ENCODE data around the gene IMPG2. TPM values are rescaled to one million over a fixed set of nuclear protein-coding genes. Genes with fewer than 3 reads are reported as not detected.

IMPG2 gene
- total RNA-seq, 4 donors from 2014 or later: 0.05 to 0.13 (median 0.11) TPM; not detected in 1

- H3K4me3 ChIP-seq (ENCODE audit: low read depth, poor library complexity, severe bottlenecking): no peak overlapping the region
- no peak for DNase-seq (ENCODE audit: low spot score in 2 of 2)
- 72 to 75% methylated on average over 4 of the region's 4 CpGs for WGBS, 2 donors
- no peak for TF ChIP-seq POLR2A (IDR thresholded peaks at IDR 0.05)
- no peak for TF ChIP-seq CTCF (IDR thresholded peaks at IDR 0.05)
- intact Hi-C loops (cut with DNase I; ENCODE audit: low total_unique reads): no loop called here
These were observed 48.6 kb downstream of the IMPG2 start for GRCh38 chr3:101271728-101272127.

GRCh38 chr3:101270149-101270548 lies 50.2 kb downstream of the IMPG2 start:
- H3K4me3 ChIP-seq (ENCODE audit: low read depth, poor library complexity, severe bottlenecking): no peak overlapping the region
- 82 to 90% methylated on average over 5 of the region's 5 CpGs for WGBS, 2 donors
- no peak for DNase-seq (ENCODE audit: low spot score in 2 of 2)
- intact Hi-C loops (cut with DNase I; ENCODE audit: low total_unique reads): no loop called here
- TF ChIP-seq CTCF (IDR thresholded peaks at IDR 0.05) (no peak), POLR2A (IDR thresholded peaks at IDR 0.05) (no peak)

- intact Hi-C loops (cut with DNase I; ENCODE audit: low total_unique reads): no loop called here
- DNase-seq (ENCODE audit: low spot score in 2 of 2): no peak
- TF ChIP-seq POLR2A (IDR thresholded peaks at IDR 0.05) (no peak), CTCF (IDR thresholded peaks at IDR 0.05) (no peak)
- H3K4me3 ChIP-seq (ENCODE audit: low read depth, poor library complexity, severe bottlenecking): no peak overlapping the region
- WGBS, 2 donors: 75 to 79% methylated on average over 3 of the region's 3 CpGs
These were observed 51.3 kb downstream of the IMPG2 start for GRCh38 chr3:101268971-101269671.

GRCh38 chr3:101268141-101268540 lies 52.2 kb downstream of the IMPG2 start:
- intact Hi-C loops (cut with DNase I; ENCODE audit: low total_unique reads): no loop called here
- no peak for DNase-seq (ENCODE audit: low spot score in 2 of 2)
- WGBS, 2 donors: 51 to 61% methylated on average over 2 of the region's 2 CpGs
- TF ChIP-seq POLR2A (IDR thresholded peaks at IDR 0.05) (no peak), CTCF (IDR thresholded peaks at IDR 0.05) (no peak)
- H3K4me3 ChIP-seq (ENCODE audit: low read depth, poor library complexity, severe bottlenecking): no peak overlapping the region

GRCh38 chr3:101266566-101266965 lies 53.8 kb downstream of the IMPG2 start:
- no peak overlapping the region for H3K4me3 ChIP-seq (ENCODE audit: low read depth, poor library complexity, severe bottlenecking)
- no peak for DNase-seq (ENCODE audit: low spot score in 2 of 2)
- TF ChIP-seq POLR2A (IDR thresholded peaks at IDR 0.05): no peak
- no peak for TF ChIP-seq CTCF (IDR thresholded peaks at IDR 0.05)
- intact Hi-C loops (cut with DNase I; ENCODE audit: low total_unique reads): no loop called here

DNA sequence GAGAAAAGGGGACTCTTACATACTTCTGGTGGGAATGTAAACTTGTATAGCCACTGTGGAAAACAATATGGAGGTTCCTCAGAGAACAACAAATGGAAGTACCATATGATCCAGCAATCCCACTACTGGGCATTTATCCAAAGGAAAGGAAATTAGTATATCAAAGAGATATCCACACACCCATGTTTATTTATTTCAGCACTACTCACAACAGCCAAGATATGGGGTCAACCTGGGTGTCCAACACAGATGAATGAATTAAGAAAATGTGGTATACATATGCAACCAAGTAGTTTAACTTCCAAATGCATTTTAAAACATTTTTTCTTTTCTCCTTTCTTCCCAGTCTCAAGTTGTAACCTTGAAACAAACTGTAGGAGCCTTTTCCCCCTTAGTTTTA lies 54.3 kb downstream of the IMPG2 start:
- TF ChIP-seq POLR2A (IDR thresholded peaks at IDR 0.05) (no peak), CTCF (IDR thresholded peaks at IDR 0.05) (no peak)
- intact Hi-C loops (cut with DNase I; ENCODE audit: low total_unique reads): no loop called here
- no peak for DNase-seq (ENCODE audit: low spot score in 2 of 2)
- H3K4me3 ChIP-seq (ENCODE audit: low read depth, poor library complexity, severe bottlenecking): no peak overlapping the region

Measured in lower leg skin (tissue), 4 donors.